ENCODE measurements around the gene BABAM2.

GRCh38 chr2:28375236-28375635, 484.7 kb downstream of the BABAM2 start:
- no peak for TF ChIP-seq POLR2A (IDR thresholded peaks at IDR 0.05)
- TF ChIP-seq EP300 (IDR thresholded peaks at IDR 0.05): no peak

All from sigmoid colon (tissue), 4 donors.